PC-9 (cell line): ENCODE data around the gene PLPP1. TPM values are rescaled to one million over a fixed set of nuclear protein-coding genes. Genes with fewer than 3 reads are reported as not detected.

Experiments
- BruUV-seq: library from RNA; stranded (reverse); fragments of 400-500 nt; replicated peaks from 2 replicates; lab custom pipeline; 2021; lab: Mats Ljungman, UMichigan
- CTCF ChIA-PET: fragments of 300-600 bp; sonication (Branson Sonifier 250); formaldehyde crosslinking; loops from one replicate; lab custom pipeline; 2022; ENCODE audit warnings: antibody characterized with exemption; lab: Charles Lee
- POLR2A ChIA-PET: fragments of 300-600 bp; sonication (Branson Sonifier 250); formaldehyde crosslinking; loops from one replicate; lab custom pipeline; 2022; ENCODE audit warnings: antibody characterized with exemption; ENCODE audit not compliant: unreplicated experiment; lab: Charles Lee
- DNase-seq, 2 experiments: peaks; one replicate each; pipeline versions ENCODE4 v3.0.0 to v3.0.0-alpha.2; 2015 to 2022; ENCODE audit warnings: mixed read lengths in 1 of 2
- H2AFZ ChIP-seq: fragments of 200-600 bp; sonication (generic); 2 replicates; pipeline ENCODE4 v1.8.1; 2017; ENCODE audit warnings: antibody characterized with exemption
- H3F3A ChIP-seq: fragments of 200-600 bp; sonication (generic); 2 replicates; pipeline ENCODE4 v1.8.1; 2017; ENCODE audit warnings: antibody characterized with exemption, mild to moderate bottlenecking, low read depth; ENCODE audit not compliant: insufficient read depth
- H3K27ac ChIP-seq: fragments of 200-600 bp; sonication (generic); 2 replicates; pipeline ENCODE4 v1.6.1; 2016; ENCODE audit warnings: mixed run types
- H3K27me3 ChIP-seq: fragments of 200-600 bp; sonication (generic); 2 replicates; pipeline ENCODE4 v1.6.1; 2016; ENCODE audit warnings: low read depth, mixed run types; ENCODE audit not compliant: insufficient read depth
- H3K36me3 ChIP-seq: fragments of 200-600 bp; sonication (generic); 2 replicates; pipeline ENCODE4 v1.6.1; 2016; ENCODE audit warnings: low read depth, mixed run types
- H3K4me1 ChIP-seq: fragments of 200-600 bp; sonication (generic); replicated peaks from 2 replicates; pipeline ENCODE4 v1.6.1; 2016; ENCODE audit warnings: mixed run types; ENCODE audit not compliant: insufficient read depth
- H3K4me2 ChIP-seq: fragments of 200-600 bp; sonication (generic); 2 replicates; pipeline ENCODE4 v1.6.1; 2017; ENCODE audit warnings: mixed run types
- H3K4me3 ChIP-seq: fragments of 200-600 bp; sonication (generic); 2 replicates; pipeline ENCODE4 v1.6.1; 2016; ENCODE audit warnings: mixed run types
- H3K79me2 ChIP-seq: fragments of 200-600 bp; sonication (generic); 2 replicates; pipeline ENCODE4 v1.6.1; 2017; ENCODE audit warnings: low read depth, mixed run types
- H3K9me2 ChIP-seq: fragments of 200-600 bp; sonication (generic); 2 replicates; pipeline ENCODE4 v1.8.1; 2017; ENCODE audit warnings: mild to moderate bottlenecking; ENCODE audit not compliant: insufficient read depth
- H3K9me3 ChIP-seq: fragments of 200-600 bp; sonication (generic); 2 replicates; pipeline ENCODE4 v1.8.1; 2016; ENCODE audit warnings: low read depth; ENCODE audit not compliant: insufficient read depth
- H4K20me1 ChIP-seq: fragments of 200-600 bp; sonication (generic); 2 replicates; pipeline ENCODE4 v1.8.1; 2017; ENCODE audit not compliant: insufficient read depth
- EZH2 ChIP-seq: fragments of 200-600 bp; sonication (generic); IDR thresholded peaks from 2 replicates; pipeline ENCODE4 v1.8.0; 2017; ENCODE audit warnings: antibody characterized with exemption, low read depth
- intact Hi-C: fragments of 100-400 bp; cut with micrococcal nuclease; formaldehyde crosslinking; loops from one replicate; pipeline ENCODE4 v1.10.0; 2022; ENCODE audit not compliant: unreplicated experiment
- total RNA-seq: library from RNA; stranded (reverse); gene quantifications from 2 replicates; pipeline ENCODE4 v1.2.3, GENCODE V29; 2021
- TF ChIP-seq, protein P1 (sequence below): fragments of 200-600 bp; sonication (generic); conservative IDR thresholded peaks from 2 replicates; pipeline ENCODE4 v1.6.1; 2017; ENCODE audit warnings: mixed run types, antibody characterized with exemption, mild to moderate bottlenecking, moderate library complexity

The PLPP1 gene
- total RNA-seq, 1 experiment from 2014 or later: 12.2 TPM

DNA sequence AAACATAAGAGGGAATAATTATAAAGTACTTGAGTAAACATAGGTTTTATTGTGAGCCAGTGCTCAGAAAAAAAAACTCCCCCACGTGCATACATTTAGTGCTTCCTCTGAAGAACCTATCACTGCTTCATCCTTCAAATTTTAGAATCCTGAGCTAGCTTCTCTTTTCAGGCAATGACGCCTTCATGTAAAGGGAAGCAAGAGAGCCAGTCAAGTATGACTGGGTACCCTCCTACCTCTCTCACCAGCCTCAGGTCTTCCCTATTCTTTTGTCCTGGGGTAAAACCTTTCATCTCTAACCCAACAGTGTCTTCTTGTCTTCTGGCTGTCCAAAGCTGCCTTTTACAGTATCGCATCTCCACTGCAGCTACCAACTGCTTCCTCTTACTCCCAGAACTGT lies 32.0 kb downstream of the PLPP1 start:
- no peak overlapping the region for H3K27ac ChIP-seq
- H3K9me3 ChIP-seq: no peaks in the 10 kb centered on the region
- no peak for DNase-seq
- no peaks in the 10 kb centered on the region for H3K4me1 ChIP-seq
- intact Hi-C loops: no loop called here
- no peaks in the 10 kb centered on the region for H3K36me3 ChIP-seq
- ChIA-PET POLR2A (no interaction called here), CTCF (no interaction called here)
- H3F3A ChIP-seq: no peaks in the 10 kb centered on the region
- no peak overlapping the region for H3K4me3 ChIP-seq
- H3K27me3 ChIP-seq: no peaks in the 10 kb centered on the region
- H4K20me1 ChIP-seq: no peaks in the 10 kb centered on the region
- H3K79me2 ChIP-seq: no peaks in the 10 kb centered on the region
- TF ChIP-seq EZH2: no peak
- TF ChIP-seq, protein P1, sequence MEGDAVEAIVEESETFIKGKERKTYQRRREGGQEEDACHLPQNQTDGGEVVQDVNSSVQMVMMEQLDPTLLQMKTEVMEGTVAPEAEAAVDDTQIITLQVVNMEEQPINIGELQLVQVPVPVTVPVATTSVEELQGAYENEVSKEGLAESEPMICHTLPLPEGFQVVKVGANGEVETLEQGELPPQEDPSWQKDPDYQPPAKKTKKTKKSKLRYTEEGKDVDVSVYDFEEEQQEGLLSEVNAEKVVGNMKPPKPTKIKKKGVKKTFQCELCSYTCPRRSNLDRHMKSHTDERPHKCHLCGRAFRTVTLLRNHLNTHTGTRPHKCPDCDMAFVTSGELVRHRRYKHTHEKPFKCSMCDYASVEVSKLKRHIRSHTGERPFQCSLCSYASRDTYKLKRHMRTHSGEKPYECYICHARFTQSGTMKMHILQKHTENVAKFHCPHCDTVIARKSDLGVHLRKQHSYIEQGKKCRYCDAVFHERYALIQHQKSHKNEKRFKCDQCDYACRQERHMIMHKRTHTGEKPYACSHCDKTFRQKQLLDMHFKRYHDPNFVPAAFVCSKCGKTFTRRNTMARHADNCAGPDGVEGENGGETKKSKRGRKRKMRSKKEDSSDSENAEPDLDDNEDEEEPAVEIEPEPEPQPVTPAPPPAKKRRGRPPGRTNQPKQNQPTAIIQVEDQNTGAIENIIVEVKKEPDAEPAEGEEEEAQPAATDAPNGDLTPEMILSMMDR: no peak
- no TSS peak for BruUV-seq
- H2AFZ ChIP-seq: no peak overlapping the region
- no peaks in the 10 kb centered on the region for H3K9me2 ChIP-seq
- H3K4me2 ChIP-seq: no peak overlapping the region

DNA sequence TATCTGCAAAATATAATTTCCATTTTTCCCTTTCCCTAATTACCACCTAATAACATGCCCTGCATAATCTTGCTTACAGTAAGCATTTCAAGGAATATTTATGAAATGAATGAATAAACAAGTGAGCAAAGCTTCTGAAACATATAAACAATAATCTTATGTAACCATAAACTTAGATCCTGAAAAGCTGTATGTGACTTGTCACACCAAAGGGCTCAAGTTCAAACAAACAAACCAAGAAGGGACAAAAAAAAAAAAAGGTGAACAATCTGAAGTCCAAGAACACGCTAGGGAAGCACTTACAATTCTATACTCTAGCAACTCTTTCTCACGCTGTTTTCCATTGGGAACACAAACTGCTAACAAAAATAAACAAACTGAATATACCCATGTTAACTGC lies 36.3 kb downstream of the PLPP1 start:
- Histone ChIP-seq H4K20me1 (no peaks in the 10 kb centered on the region), H3K36me3 (no peaks in the 10 kb centered on the region), H3K79me2 (no peaks in the 10 kb centered on the region), H3K9me2 (no peaks in the 10 kb centered on the region), H3K27me3 (no peaks in the 10 kb centered on the region), H3F3A (no peaks in the 10 kb centered on the region), H3K4me3 (no peak overlapping the region), H3K9me3 (no peaks in the 10 kb centered on the region), H3K4me1 (no peaks in the 10 kb centered on the region), H2AFZ (no peak overlapping the region), H3K4me2 (no peak overlapping the region), H3K27ac (no peak overlapping the region)
- intact Hi-C loops: no loop called here
- ChIA-PET CTCF (no interaction called here), POLR2A (no interaction called here)
- TF ChIP-seq, protein P1: no peak
- TF ChIP-seq EZH2: no peak
- no peak for DNase-seq
- BruUV-seq: no TSS peak

DNA sequence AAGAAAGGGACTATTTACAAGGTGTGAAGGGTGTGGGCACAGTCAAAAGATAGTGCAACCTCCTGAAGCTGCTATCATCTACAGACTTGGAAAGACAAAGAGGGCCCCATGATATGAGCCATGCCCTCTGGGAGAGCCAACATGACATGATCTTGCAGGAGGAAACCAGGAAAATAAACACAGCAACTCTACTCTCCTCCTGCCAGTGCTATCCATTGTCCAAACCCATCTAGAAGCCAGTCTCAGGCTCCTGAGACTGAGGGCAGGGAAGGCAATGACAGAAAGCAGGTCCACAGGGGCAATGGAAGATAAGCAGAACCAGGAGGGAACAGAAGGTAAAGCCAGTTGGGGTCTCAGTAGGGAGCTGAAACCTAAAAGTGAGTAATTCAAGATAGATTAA lies 37.1 kb downstream of the PLPP1 start:
- Histone ChIP-seq H3K4me3 (no peak overlapping the region), H3F3A (no peaks in the 10 kb centered on the region), H4K20me1 (no peaks in the 10 kb centered on the region), H3K27me3 (no peaks in the 10 kb centered on the region), H3K36me3 (no peaks in the 10 kb centered on the region), H3K9me2 (no peaks in the 10 kb centered on the region), H3K4me2 (no peak overlapping the region), H3K27ac (no peak overlapping the region), H3K9me3 (no peaks in the 10 kb centered on the region), H2AFZ (no peak overlapping the region), H3K4me1 (no peaks in the 10 kb centered on the region), H3K79me2 (no peaks in the 10 kb centered on the region)
- POLR2A ChIA-PET: no interaction called here
- CTCF ChIA-PET: no interaction called here
- no TSS peak for BruUV-seq
- TF ChIP-seq, protein P1: no peak
- DNase-seq: no peak
- intact Hi-C loops: no loop called here
